HepG2 (cell line): ENCODE measurements around the gene BRD3. TPM values are rescaled to one million over a fixed set of nuclear protein-coding genes. Genes with fewer than 3 reads are reported as not detected.

Experiments used
- ARID2 ChIP-seq: sonication (generic); formaldehyde crosslinking; IDR thresholded peaks from 2 replicates; pipeline ENCODE4 v1.8.1; 2022; ENCODE audit warnings: mild to moderate bottlenecking, missing genetic modification reagents, borderline replicate concordance
- ATF1 ChIP-seq: IDR thresholded peaks from 2 replicates; pipeline ENCODE4 v1.6.1; 2016; ENCODE audit warnings: mild to moderate bottlenecking, control low read depth
- FOXK1 ChIP-seq: sonication (generic); formaldehyde crosslinking; IDR thresholded peaks from 2 replicates; pipeline ENCODE4 v1.4.0; 2020; ENCODE audit warnings: low read depth, missing genetic modification reagents, borderline replicate concordance
- HNRNPK ChIP-seq: fragments of 200-400 bp; formaldehyde crosslinking; IDR thresholded peaks from 2 replicates; pipeline ENCODE4 v1.6.1; 2018; ENCODE audit warnings: low read length, low read depth, moderate library complexity, mild to moderate bottlenecking; ENCODE audit not compliant: poor library complexity, severe bottlenecking
- JUN ChIP-seq: sonication (generic); formaldehyde crosslinking; IDR thresholded peaks from 2 replicates; pipeline ENCODE4 v1.4.0; 2020; ENCODE audit warnings: mild to moderate bottlenecking, missing genetic modification reagents
- MED13 ChIP-seq: sonication (generic); formaldehyde crosslinking; IDR thresholded peaks from 2 replicates; pipeline ENCODE4 v1.5.0; 2020; ENCODE audit warnings: missing genetic modification reagents
- MIXL1 ChIP-seq: IDR thresholded peaks from 2 replicates; pipeline ENCODE4 v1.6.1; 2016
- POLR2AphosphoS5 ChIP-seq: IDR thresholded peaks from 2 replicates; pipeline ENCODE4 v1.6.1; 2012; ENCODE audit warnings: low read depth, low read length
- RNF2 ChIP-seq: fragments of 450-650 bp; conservative IDR thresholded peaks from 2 replicates; pipeline ENCODE4 v1.6.1; 2016; ENCODE audit warnings: low read depth
- SMYD3 ChIP-seq: sonication (generic); formaldehyde crosslinking; IDR thresholded peaks from 2 replicates; pipeline ENCODE4 v1.8.1; 2023; ENCODE audit warnings: mild to moderate bottlenecking, missing genetic modification reagents
- SOX5 ChIP-seq: IDR thresholded peaks from 2 replicates; pipeline ENCODE4 v1.6.1; 2016; ENCODE audit warnings: borderline replicate concordance
- SPEN ChIP-seq: sonication (generic); formaldehyde crosslinking; IDR thresholded peaks from 2 replicates; pipeline ENCODE4 v1.5.1; 2020; ENCODE audit warnings: low read depth, mild to moderate bottlenecking, missing genetic modification reagents
- TFDP1 ChIP-seq: IDR thresholded peaks from 2 replicates; pipeline ENCODE4 v1.6.1; 2016; ENCODE audit warnings: missing compliant biosample characterization, missing genetic modification reagents, borderline replicate concordance
- TGIF2 ChIP-seq: IDR thresholded peaks from 2 replicates; pipeline ENCODE4 v1.6.1; 2016; ENCODE audit warnings: control low read depth, missing compliant biosample characterization
- ZFP1 ChIP-seq: IDR thresholded peaks from 2 replicates; pipeline ENCODE4 v1.6.1; 2016
- ZMYM4 ChIP-seq: sonication (generic); formaldehyde crosslinking; IDR thresholded peaks from 2 replicates; pipeline ENCODE4 v1.8.1; 2023; ENCODE audit warnings: mild to moderate bottlenecking, missing genetic modification reagents
- ZNF17 ChIP-seq: sonication (generic); formaldehyde crosslinking; IDR thresholded peaks from 2 replicates; pipeline ENCODE4 v1.5.0; 2020; ENCODE audit warnings: mild to moderate bottlenecking, missing genetic modification reagents
- ZNF225 ChIP-seq: sonication (generic); formaldehyde crosslinking; IDR thresholded peaks from 2 replicates; pipeline ENCODE4 v1.4.0; 2020; ENCODE audit warnings: mild to moderate bottlenecking, missing genetic modification reagents
- ZNF253 ChIP-seq: sonication (generic); formaldehyde crosslinking; IDR thresholded peaks from 2 replicates; pipeline ENCODE4 v1.8.0; 2022; ENCODE audit warnings: mild to moderate bottlenecking, missing genetic modification reagents, borderline replicate concordance
- ZNF331 ChIP-seq: sonication (generic); formaldehyde crosslinking; IDR thresholded peaks from 2 replicates; pipeline ENCODE4 v1.4.0; 2020; ENCODE audit warnings: missing genetic modification reagents
- ZNF432 ChIP-seq: sonication (generic); formaldehyde crosslinking; IDR thresholded peaks from 2 replicates; pipeline ENCODE4 v1.5.0; 2020; ENCODE audit warnings: missing genetic modification reagents, mild to moderate bottlenecking, borderline replicate concordance
- ZNF562 ChIP-seq: sonication (generic); formaldehyde crosslinking; IDR thresholded peaks from 2 replicates; pipeline ENCODE4 v1.8.0; 2022; ENCODE audit warnings: missing genetic modification reagents, borderline replicate concordance
- ZNF629 ChIP-seq: sonication (generic); formaldehyde crosslinking; conservative IDR thresholded peaks from 2 replicates; pipeline ENCODE4 v1.5.0; 2020; ENCODE audit warnings: missing genetic modification reagents
- ZNF747 ChIP-seq: sonication (generic); formaldehyde crosslinking; IDR thresholded peaks from 2 replicates; pipeline ENCODE4 v1.8.1; 2023; ENCODE audit warnings: missing genetic modification reagents, mild to moderate bottlenecking, borderline replicate concordance
- ZNF773 ChIP-seq: sonication (generic); formaldehyde crosslinking; IDR thresholded peaks from 2 replicates; pipeline ENCODE4 v1.4.0; 2020; ENCODE audit warnings: missing genetic modification reagents, borderline replicate concordance
- polyA plus RNA-seq, 8 experiments: library from polyadenylated mRNA; depleted of rRNA in 3 of 8; stranded (reverse) in 7 of 8; unstranded in 1 of 8; fragments of >200 nt; fragmentation: Illumina TruSeq in 4 of 8; extraction: Trizol in 4 of 8; gene quantifications; 2 replicates each; pipeline versions ENCODE4 v1.2.1 to v1.2.3, GENCODE V29; 2011 to 2016; ENCODE audit warnings: low read depth in 4 of 8, missing spikeins in 1 of 8, mixed read lengths in 1 of 8; ENCODE audit not compliant: insufficient read depth in 1 of 8
- total RNA-seq, 5 experiments: library from RNA; depleted of rRNA; stranded (reverse); fragments of >200 nt; fragmentation: Illumina TruSeq; extraction: Trizol; gene quantifications; 2 replicates each; pipeline ENCODE4 v1.2.3, GENCODE V29; 2016; ENCODE audit warnings: low read depth in 1 of 5
- TF ChIP-seq, protein P1 (sequence below): sonication (generic); formaldehyde crosslinking; IDR thresholded peaks from 2 replicates; pipeline ENCODE4 v1.4.0; 2020; ENCODE audit warnings: missing genetic modification reagents

The BRD3 gene
- total and polyA plus RNA-seq, 2 of the 13 experiments (the other 11 are each of a cell fraction or from before 2014, with no cell fraction given) = 5.9 to 12.9 TPM

GRCh38 chr9:133990366-133991213 is 77.2 kb downstream of the BRD3 start (continued):
- TF ChIP-seq, protein P1, sequence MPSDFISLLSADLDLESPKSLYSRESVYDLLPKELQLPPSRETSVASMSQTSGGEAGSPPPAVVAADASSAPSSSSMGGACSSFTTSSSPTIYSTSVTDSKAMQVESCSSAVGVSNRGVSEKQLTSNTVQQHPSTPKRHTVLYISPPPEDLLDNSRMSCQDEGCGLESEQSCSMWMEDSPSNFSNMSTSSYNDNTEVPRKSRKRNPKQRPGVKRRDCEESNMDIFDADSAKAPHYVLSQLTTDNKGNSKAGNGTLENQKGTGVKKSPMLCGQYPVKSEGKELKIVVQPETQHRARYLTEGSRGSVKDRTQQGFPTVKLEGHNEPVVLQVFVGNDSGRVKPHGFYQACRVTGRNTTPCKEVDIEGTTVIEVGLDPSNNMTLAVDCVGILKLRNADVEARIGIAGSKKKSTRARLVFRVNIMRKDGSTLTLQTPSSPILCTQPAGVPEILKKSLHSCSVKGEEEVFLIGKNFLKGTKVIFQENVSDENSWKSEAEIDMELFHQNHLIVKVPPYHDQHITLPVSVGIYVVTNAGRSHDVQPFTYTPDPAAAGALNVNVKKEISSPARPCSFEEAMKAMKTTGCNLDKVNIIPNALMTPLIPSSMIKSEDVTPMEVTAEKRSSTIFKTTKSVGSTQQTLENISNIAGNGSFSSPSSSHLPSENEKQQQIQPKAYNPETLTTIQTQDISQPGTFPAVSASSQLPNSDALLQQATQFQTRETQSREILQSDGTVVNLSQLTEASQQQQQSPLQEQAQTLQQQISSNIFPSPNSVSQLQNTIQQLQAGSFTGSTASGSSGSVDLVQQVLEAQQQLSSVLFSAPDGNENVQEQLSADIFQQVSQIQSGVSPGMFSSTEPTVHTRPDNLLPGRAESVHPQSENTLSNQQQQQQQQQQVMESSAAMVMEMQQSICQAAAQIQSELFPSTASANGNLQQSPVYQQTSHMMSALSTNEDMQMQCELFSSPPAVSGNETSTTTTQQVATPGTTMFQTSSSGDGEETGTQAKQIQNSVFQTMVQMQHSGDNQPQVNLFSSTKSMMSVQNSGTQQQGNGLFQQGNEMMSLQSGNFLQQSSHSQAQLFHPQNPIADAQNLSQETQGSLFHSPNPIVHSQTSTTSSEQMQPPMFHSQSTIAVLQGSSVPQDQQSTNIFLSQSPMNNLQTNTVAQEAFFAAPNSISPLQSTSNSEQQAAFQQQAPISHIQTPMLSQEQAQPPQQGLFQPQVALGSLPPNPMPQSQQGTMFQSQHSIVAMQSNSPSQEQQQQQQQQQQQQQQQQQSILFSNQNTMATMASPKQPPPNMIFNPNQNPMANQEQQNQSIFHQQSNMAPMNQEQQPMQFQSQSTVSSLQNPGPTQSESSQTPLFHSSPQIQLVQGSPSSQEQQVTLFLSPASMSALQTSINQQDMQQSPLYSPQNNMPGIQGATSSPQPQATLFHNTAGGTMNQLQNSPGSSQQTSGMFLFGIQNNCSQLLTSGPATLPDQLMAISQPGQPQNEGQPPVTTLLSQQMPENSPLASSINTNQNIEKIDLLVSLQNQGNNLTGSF (CRISPR knock-in tag) = no peak
- TF ChIP-seq ZFP1 (CRISPR knock-in tag) (no peak), ZNF17 (CRISPR knock-in tag) (no peak), POLR2AphosphoS5 (peak; percentile 46), ZNF432 (no peak), SOX5 (CRISPR knock-in tag) (peak; percentile 56; the same call in 1 of the 2 replicates), HNRNPK (no peak), ZNF225 (no peak), FOXK1 (CRISPR knock-in tag) (no peak), SMYD3 (CRISPR knock-in tag) (no peak), MIXL1 (CRISPR knock-in tag) (peak; percentile 31; the same call in 1 of the 2 replicates), ARID2 (CRISPR knock-in tag) (no peak), ZNF747 (CRISPR knock-in tag) (peak; percentile 76), ZMYM4 (CRISPR knock-in tag) (0 out of 2 replicates have a peak, but pooled peaks have one; percentile 15), ZNF253 (CRISPR knock-in tag) (no peak), TGIF2 (CRISPR knock-in tag) (peak; percentile 85; the same call in 1 of the 2 replicates), ZNF773 (CRISPR knock-in tag) (no peak), SPEN (peak; percentile 16; the same call in 1 of the 2 replicates), ZNF562 (CRISPR knock-in tag) (no peak), JUN (CRISPR knock-in tag) (peak; percentile 81), ZNF331 (CRISPR knock-in tag) (peak; percentile 35; the same call in 1 of the 2 replicates), MED13 (CRISPR knock-in tag) (no peak), ATF1 (no peak), ZNF629 (peak; percentile 33; the same call in 1 of the 2 replicates), TFDP1 (CRISPR knock-in tag) (peak; percentile 51; the same call in 1 of the 2 replicates), RNF2 (no peak)
